ENCODE data around the gene OBSL1.

Gene OBSL1

DNA sequence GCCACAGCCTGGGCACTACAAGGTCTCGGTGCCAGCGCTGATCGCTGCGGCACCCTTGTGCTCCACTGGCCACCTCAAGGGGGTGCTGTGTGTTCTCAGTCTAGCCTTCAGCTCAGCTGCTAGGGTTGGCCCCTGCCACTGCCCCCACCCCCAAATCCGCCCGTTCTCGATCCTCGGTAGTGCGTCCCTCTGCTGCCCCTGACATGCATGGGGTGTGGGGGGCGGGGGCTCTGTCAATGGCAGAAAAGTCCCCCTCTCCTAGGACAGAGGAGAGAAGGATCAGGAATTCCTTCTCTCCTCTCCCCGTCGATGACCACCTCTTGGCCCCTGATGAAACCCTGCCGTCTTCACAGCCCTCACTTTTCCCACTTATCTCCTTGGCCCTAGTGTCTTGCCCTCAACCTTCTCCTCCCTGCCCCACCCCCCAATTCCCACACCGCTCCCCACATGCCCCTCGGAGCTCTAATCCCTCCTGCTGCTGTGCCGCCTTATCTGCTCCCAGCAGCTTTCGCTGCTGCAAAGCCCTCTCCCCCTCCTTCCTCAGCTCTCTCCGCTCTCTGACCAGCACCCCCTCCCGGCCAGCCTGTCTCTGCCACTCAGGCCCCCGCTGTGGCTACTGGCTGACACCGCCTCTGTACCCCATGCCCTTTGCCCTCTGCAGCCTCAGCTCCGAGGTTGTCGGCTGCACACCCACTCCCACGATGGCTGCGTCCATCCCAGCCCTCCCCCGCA lies 61.4 kb downstream of the OBSL1 start:
- peak overlapping the region; percentile 34 for H3K4me3 ChIP-seq (ENCODE audit: low read depth, low read length)
- TF ChIP-seq, protein P1, sequence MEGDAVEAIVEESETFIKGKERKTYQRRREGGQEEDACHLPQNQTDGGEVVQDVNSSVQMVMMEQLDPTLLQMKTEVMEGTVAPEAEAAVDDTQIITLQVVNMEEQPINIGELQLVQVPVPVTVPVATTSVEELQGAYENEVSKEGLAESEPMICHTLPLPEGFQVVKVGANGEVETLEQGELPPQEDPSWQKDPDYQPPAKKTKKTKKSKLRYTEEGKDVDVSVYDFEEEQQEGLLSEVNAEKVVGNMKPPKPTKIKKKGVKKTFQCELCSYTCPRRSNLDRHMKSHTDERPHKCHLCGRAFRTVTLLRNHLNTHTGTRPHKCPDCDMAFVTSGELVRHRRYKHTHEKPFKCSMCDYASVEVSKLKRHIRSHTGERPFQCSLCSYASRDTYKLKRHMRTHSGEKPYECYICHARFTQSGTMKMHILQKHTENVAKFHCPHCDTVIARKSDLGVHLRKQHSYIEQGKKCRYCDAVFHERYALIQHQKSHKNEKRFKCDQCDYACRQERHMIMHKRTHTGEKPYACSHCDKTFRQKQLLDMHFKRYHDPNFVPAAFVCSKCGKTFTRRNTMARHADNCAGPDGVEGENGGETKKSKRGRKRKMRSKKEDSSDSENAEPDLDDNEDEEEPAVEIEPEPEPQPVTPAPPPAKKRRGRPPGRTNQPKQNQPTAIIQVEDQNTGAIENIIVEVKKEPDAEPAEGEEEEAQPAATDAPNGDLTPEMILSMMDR (IDR thresholded peaks at IDR 0.05; ENCODE audit: low read depth, low read length): peak; percentile 91

DNA sequence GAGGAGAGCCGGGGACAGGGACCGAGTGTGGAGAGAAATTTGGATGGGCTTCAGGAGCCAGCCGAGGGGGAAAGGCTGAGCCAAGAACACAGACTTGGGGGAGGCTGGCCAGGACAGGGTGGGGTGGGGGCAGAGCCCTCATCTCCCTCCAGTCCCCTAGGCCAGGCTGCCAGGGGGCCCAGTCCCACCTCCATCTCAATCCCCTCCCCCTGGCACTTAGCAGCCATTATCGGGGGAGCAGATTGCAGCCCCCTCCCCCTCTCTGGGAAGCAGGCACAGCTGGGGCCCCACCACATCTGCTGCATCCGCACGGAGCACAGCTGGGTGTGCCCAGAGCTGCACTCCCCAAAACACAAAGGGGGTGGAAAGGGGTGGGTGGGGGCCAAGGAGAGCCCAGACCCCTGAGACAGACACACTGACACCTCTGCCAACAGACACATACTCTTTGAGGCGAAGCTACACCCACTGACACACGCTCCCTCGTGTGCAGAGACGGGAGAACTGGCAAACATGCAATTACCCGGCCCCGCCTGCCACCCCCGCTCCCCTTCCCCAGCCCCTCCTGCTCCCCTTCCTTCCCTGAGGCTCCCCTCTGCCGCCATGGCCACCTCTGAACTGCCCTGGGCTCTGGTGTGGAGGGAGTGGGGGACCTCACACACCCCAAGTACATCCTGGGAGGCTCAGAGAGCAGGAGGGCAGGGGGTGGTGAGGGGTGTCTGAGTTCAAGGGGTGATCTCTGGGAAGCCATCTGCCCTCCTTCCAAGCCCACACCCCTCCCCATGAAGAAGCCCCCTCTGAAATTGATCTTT lies 62.2 kb downstream of the OBSL1 start:
- TF ChIP-seq, protein P1 (IDR thresholded peaks at IDR 0.05; ENCODE audit: low read depth, low read length): no peak
- H3K4me3 ChIP-seq (ENCODE audit: low read depth, low read length): no peak overlapping the region; the same call in 1 of the 2 replicates

DNA sequence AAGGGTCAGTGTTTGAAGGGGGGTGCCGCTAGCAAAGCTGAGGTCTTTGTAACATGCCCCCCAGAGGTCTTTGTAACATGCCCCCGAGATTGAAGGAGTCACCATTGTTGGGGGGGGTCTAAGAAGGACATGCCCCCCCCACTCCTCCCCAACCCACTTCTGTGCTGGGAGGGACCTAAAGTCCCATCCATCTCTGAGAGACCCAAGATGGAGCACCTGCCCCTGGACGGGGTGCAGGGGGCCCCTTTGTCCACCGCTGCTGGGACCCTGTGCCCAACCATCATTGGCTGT lies 63.0 kb downstream of the OBSL1 start:
- no peak overlapping the region for H3K4me3 ChIP-seq (ENCODE audit: low read depth, low read length)
- TF ChIP-seq, protein P1 (IDR thresholded peaks at IDR 0.05; ENCODE audit: low read depth, low read length): no peak

DNA sequence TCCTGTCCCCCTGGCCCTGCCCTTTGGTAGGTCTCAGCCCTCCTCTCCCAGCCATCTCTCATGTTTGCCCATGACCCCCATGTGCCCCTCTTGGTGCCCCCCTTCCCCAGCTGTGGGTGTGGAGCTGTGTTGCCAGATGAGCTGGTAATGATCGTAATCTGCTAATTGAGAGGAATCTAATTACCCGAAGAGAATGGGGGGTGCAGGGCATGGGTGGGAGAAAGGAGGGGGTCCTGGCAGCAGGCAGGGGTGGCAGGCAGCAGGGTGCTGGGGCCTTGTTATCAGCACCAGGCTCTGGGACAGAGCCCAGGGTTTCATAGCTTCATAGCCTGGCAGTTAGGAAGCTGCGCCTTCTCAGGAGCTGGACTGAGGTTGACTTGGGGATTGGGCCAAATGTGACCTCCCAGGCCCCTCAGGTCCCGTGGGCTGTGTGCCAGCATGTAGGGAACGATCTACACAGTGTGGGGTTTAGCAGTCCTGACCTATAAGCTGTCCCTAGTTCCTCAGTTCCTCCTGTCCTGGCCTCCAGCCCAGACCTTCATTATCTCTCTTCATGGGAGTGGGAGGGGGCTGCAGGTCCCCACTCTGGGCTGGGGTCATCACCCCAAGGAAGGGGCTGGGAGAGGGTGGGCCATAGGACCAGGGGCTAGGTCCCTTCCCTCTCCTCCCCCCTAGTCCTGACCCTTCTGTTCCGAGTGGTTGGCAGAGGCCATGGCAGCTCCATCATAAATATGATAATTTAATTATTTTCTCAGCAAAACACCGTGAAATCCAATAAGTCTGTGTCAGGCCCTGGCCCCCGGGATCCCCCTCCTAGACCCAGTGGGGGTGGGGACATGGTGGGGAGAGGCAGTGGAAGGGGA lies 63.5 kb downstream of the OBSL1 start:
- TF ChIP-seq, protein P1 (IDR thresholded peaks at IDR 0.05; ENCODE audit: low read depth, low read length): no peak
- no peak overlapping the region for H3K4me3 ChIP-seq (ENCODE audit: low read depth, low read length)

DNA sequence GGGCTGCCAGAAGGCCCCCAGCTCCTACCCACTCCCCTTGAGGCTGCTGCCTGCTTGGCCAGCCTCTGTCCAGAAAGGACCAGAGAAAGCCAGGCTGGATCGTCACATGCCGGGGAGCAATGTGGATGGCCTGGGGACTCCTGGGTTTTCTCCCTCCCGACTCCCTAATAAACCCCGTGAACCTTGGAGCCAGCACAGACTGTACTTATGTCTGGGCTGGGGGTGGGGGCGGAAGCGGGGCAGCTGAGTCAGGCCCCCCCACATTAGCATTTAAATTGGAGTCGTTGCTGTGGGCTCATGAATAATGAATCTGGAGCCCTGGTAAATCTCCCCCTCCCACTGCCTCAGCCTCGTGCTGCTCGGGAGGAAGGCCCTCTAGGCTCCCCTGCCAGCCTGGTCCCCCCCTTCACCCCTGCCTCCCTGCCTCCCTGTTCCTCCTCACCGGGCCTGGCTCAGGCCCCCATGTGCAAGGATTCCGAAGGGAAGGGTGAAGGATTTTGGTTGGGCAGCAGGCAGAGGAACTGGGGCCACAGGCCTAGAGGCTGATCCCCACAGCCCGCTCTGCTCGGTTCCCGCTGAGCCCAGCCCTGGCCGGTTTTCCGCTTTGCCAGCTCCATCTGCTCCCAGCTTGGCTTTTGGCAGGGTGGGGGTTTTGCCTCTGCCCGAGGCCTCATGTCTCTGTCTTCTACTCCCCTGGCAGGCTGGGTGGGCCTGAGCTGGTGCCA lies 64.4 kb downstream of the OBSL1 start:
- no peak overlapping the region for H3K4me3 ChIP-seq (ENCODE audit: low read depth, low read length)
- TF ChIP-seq, protein P1 (IDR thresholded peaks at IDR 0.05; ENCODE audit: low read depth, low read length): no peak

DNA sequence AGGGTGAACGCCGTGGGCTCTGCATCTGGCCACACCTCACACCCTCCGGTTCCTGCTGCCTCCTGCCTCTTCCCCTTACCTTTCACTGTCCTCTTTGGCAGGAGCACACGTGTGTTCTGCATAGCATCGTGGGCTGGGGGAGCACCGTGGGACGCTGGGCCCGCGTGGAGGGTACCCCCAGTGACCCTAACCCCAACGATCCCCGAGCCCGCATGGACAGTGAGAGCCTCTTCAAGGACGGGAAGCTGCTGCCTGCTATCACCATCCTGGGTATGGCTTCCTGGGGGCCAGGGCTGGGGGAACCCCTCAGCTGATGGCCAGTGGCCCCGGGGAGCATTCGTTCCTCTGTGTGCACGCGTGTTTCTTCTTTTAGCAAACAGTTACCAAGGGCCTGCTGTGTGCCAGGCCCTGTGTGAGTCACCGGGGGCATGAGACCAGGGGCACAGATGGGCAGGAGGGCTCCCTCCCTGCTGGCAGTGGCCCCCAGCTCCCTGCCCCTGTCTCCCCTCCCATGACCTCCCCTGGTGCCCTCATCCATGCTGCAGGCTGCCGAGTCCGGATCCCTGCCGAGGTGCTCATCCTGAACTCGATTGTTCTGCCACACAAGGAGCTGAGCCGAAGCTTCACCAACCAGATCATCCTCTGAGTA lies 65.1 kb downstream of the OBSL1 start:
- TF ChIP-seq, protein P1 (IDR thresholded peaks at IDR 0.05; ENCODE audit: low read depth, low read length): no peak

More for the DNA sequence above, 65.1 kb downstream of the OBSL1 start:
- no peak overlapping the region for H3K4me3 ChIP-seq (ENCODE audit: low read depth, low read length)

Measured in WI38 (cell line).